ENCODE measurements around the gene ZHX3. TPM values are rescaled to one million over a fixed set of nuclear protein-coding genes. Genes with fewer than 3 reads are reported as not detected.

ZHX3 gene
- total and polyA plus RNA-seq, 2 of the 13 experiments (the other 11 are each of a cell fraction or from before 2014, with no cell fraction given) = 8.4 to 11.7 TPM

- BruUV-seq (replicated peaks) = no TSS peak
- intact Hi-C loops (cut with micrococcal nuclease; ENCODE audit: unreplicated experiment) = no loop called here
- 94% methylated on average over 7 of the region's 7 CpGs for WGBS (ENCODE audit: low lambda C conversion rate)
- TF ChIP-seq EHMT2 (IDR thresholded peaks at IDR 0.05; ENCODE audit: borderline replicate concordance, low read depth, low read length) = no peak
- 0 out of 2 replicates have a peak, but pooled peaks have one; percentile 12 for TF ChIP-seq SSRP1 (CRISPR knock-in tag; IDR thresholded peaks at IDR 0.05)
- FAIRE-seq = no peak
- Histone ChIP-seq H3K27ac (ENCODE audit: extremely low read length, insufficient read depth, low read length) (no peak overlapping the region), H3K4me2 (ENCODE audit: low read depth, low read length) (no peak overlapping the region), H3K79me2 (ENCODE audit: insufficient read depth, low read length) (no peaks in the 10 kb centered on the region), H2AFZ (ENCODE audit: low read length) (no peak overlapping the region), H3K36me3 (replicated peaks in 1 of 2; ENCODE audit: control insufficient read depth in 1 of 2, insufficient read depth in 2 of 2, low read length in 2 of 2) (peaks cover 30 to 53% of the 10 kb centered on the region in 2 experiments), H3K9ac (ENCODE audit: insufficient read depth, low read depth, low read length) (no peak overlapping the region), H3K4me1 (ENCODE audit: insufficient read depth, low read length) (peaks cover 9% of the 10 kb centered on the region), H3K27me3 (ENCODE audit: control insufficient read depth in 1 of 2, insufficient read depth in 2 of 2, low read length in 2 of 2) (no peaks in the 10 kb centered on the region), H3K9me3 (ENCODE audit: low read length) (no peaks in the 10 kb centered on the region), H4K20me1 (ENCODE audit: insufficient read depth, low read length) (peaks cover 10% of the 10 kb centered on the region; the same call in 1 of the 2 replicates), H3K4me3 (replicated peaks in 1 of 3; ENCODE audit: insufficient read depth in 1 of 3, low read depth in 2 of 3, low read length in 3 of 3) (no peak overlapping the region)
- ChIA-PET POLR2A (interaction anchor here (0.9 to 1.6 kb wide), 2 partner anchors 39 to 165 kb away, joined by 3 to 4 read pairs; partner anchors contain the start of gene LPIN3), CTCF (ENCODE audit: low intra/inter-chr PET ratio, low total read pairs) (no interaction called here)
- in situ Hi-C loops (cut with HindIII; ENCODE audit: extremely low pct_ligation_motif_present, low pct_unique_long_range_greater_than_20kb) = no loop called here
- no peak for ATAC-seq
- no peak for DNase-seq (ENCODE audit: low spot score)
These were observed 141.7 kb downstream of the ZHX3 start for GRCh38 chr20:41175727-41176330.

GRCh38 chr20:41175201-41175651, 142.3 kb downstream of the ZHX3 start:
- ATAC-seq (no peak), DNase-seq (ENCODE audit: low spot score) (no peak), FAIRE-seq (no peak)
- in situ Hi-C loops (cut with HindIII; ENCODE audit: extremely low pct_ligation_motif_present, low pct_unique_long_range_greater_than_20kb) (no loop called here), intact Hi-C loops (cut with micrococcal nuclease; ENCODE audit: unreplicated experiment) (no loop called here)
- Histone ChIP-seq H3K36me3 (replicated peaks in 1 of 2; ENCODE audit: control insufficient read depth in 1 of 2, insufficient read depth in 2 of 2, low read length in 2 of 2) (peaks cover 35 to 59% of the 10 kb centered on the region in 2 experiments), H3K4me2 (ENCODE audit: low read depth, low read length) (no peak overlapping the region), H3K27ac (ENCODE audit: extremely low read length, insufficient read depth, low read length) (no peak overlapping the region), H3K27me3 (ENCODE audit: control insufficient read depth in 1 of 2, insufficient read depth in 2 of 2, low read length in 2 of 2) (no peaks in the 10 kb centered on the region), H3K9me3 (ENCODE audit: low read length) (no peaks in the 10 kb centered on the region), H2AFZ (ENCODE audit: low read length) (no peak overlapping the region), H3K4me3 (replicated peaks in 1 of 3; ENCODE audit: insufficient read depth in 1 of 3, low read depth in 2 of 3, low read length in 3 of 3) (no peak overlapping the region), H4K20me1 (ENCODE audit: insufficient read depth, low read length) (peaks cover 10% of the 10 kb centered on the region; the same call in 1 of the 2 replicates), H3K9ac (ENCODE audit: insufficient read depth, low read depth, low read length) (no peak overlapping the region), H3K79me2 (ENCODE audit: insufficient read depth, low read length) (no peaks in the 10 kb centered on the region), H3K4me1 (ENCODE audit: insufficient read depth, low read length) (peaks cover 3% of the 10 kb centered on the region)
- WGBS (ENCODE audit: low lambda C conversion rate) = over 99% methylated on average over 4 of the region's 4 CpGs
- CTCF ChIA-PET (ENCODE audit: low intra/inter-chr PET ratio, low total read pairs) = no interaction called here
- POLR2A ChIA-PET = interaction anchor here (0.9 kb wide), 1 partner anchor 165 kb away, joined by 4 read pairs; the partner anchor contains the start of gene LPIN3
- BruUV-seq (replicated peaks) = no TSS peak
- TF ChIP-seq HOXA7 (CRISPR knock-in tag; IDR thresholded peaks at IDR 0.05) = no peak
